Endothelial cell of umbilical vein (primary cell): ENCODE data around the gene ACADVL. TPM values are rescaled to one million over a fixed set of nuclear protein-coding genes. Genes with fewer than 3 reads are reported as not detected.

Source experiments
- BruUV-seq: library from RNA; stranded (reverse); fragments of 400-500 nt; replicated peaks from 2 replicates; lab custom pipeline; 2021; lab: Mats Ljungman, UMichigan
- CTCF ChIA-PET: fragments of 300-600, 350-600 bp; sonication (Branson Sonifier 250); formaldehyde crosslinking; loops from one replicate; lab custom pipeline; 2021; ENCODE audit warnings: antibody characterized with exemption, inconsistent platforms; lab: Charles Lee
- POLR2A ChIA-PET: fragments of 300-600, 350-600 bp; sonication (Branson Sonifier 250); formaldehyde crosslinking; loops from one replicate; lab custom pipeline; 2021; ENCODE audit warnings: antibody characterized with exemption, inconsistent platforms; lab: Charles Lee
- DNase-seq: peaks from one replicate; pipeline ENCODE4 v3.0.0-alpha.2; 2011; ENCODE audit warnings: low read depth, low spot score
- FAIRE-seq: peaks from 2 replicates; lab custom pipeline; 2011; peaks lifted over from hg19 to GRCh38; lab: Jason Lieb, UNC
- H2AFZ ChIP-seq: 2 replicates; pipeline ENCODE4 v1.6.0; 2012; ENCODE audit warnings: low read depth, low read length, control low read depth, inconsistent platforms
- H3K27ac ChIP-seq: 2 replicates; pipeline ENCODE4 v1.5.1; 2011; ENCODE audit warnings: low read depth, mild to moderate bottlenecking, control low read depth, low read length, moderate library complexity; ENCODE audit not compliant: insufficient read depth
- H3K27me3 ChIP-seq, 2 experiments: 2 replicates each; pipeline versions ENCODE4 v1.6.0 to v1.6.1; 2011; ENCODE audit warnings: low read length in 2 of 2, mixed read lengths in 1 of 2; ENCODE audit not compliant: control insufficient read depth in 2 of 2, insufficient read depth in 2 of 2
- H3K36me3 ChIP-seq, 2 experiments: 2 replicates in 1 of 2; 3 replicates in 1 of 2; pipeline ENCODE4 v1.5.1; 2011; ENCODE audit warnings: low read length in 2 of 2, mild to moderate bottlenecking in 1 of 2, moderate library complexity in 1 of 2; ENCODE audit not compliant: control insufficient read depth in 2 of 2, insufficient read depth in 2 of 2; ENCODE audit errors: extremely low read depth in 1 of 2
- H3K4me1 ChIP-seq: 3 replicates; pipeline ENCODE4 v1.5.1; 2011; ENCODE audit warnings: mild to moderate bottlenecking, low read length; ENCODE audit not compliant: control insufficient read depth, insufficient read depth; ENCODE audit errors: extremely low read depth
- H3K4me2 ChIP-seq: 2 replicates; pipeline ENCODE4 v1.6.1; 2011; ENCODE audit warnings: low read length, control low read depth, mixed read lengths; ENCODE audit not compliant: insufficient read depth
- H3K4me3 ChIP-seq, 3 experiments: fragments of 200-600 bp in 1 of 3; sonication (generic), shearing (Covaris generic) in 1 of 3; replicated peaks in 1 of 3; 2 replicates each; pipeline ENCODE4 v1.5.1; 2011 to 2016; ENCODE audit warnings: control low read depth in 3 of 3, low read length in 3 of 3, mild to moderate bottlenecking in 2 of 3, inconsistent platforms in 1 of 3, low read depth in 1 of 3, moderate library complexity in 1 of 3; ENCODE audit not compliant: insufficient read depth in 1 of 3
- H3K79me2 ChIP-seq: 2 replicates; pipeline ENCODE4 v1.6.0; 2012; ENCODE audit warnings: low read length, inconsistent platforms; ENCODE audit not compliant: control insufficient read depth, insufficient read depth
- H3K9ac ChIP-seq: replicated peaks from 2 replicates; pipeline ENCODE3; 2011; ENCODE audit warnings: low read length, control low read depth; ENCODE audit not compliant: insufficient read depth; ENCODE audit errors: extremely low read depth
- H3K9me1 ChIP-seq: replicated peaks from 3 replicates; pipeline ENCODE4 v1.6.0; 2011; ENCODE audit warnings: mild to moderate bottlenecking, low read length; ENCODE audit not compliant: control insufficient read depth, insufficient read depth; ENCODE audit errors: extremely low read depth
- H3K9me3 ChIP-seq: replicated peaks from 2 replicates; pipeline ENCODE4 v1.5.1; 2012; ENCODE audit warnings: low read length, inconsistent platforms; ENCODE audit not compliant: control insufficient read depth, insufficient read depth
- H4K20me1 ChIP-seq: replicated peaks from 2 replicates; pipeline ENCODE3; 2011; ENCODE audit warnings: mild to moderate bottlenecking, low read length; ENCODE audit not compliant: control insufficient read depth, insufficient read depth; ENCODE audit errors: extremely low read depth
- CTCF ChIP-seq, 2 donors: IDR thresholded peaks; 1 replicate in 1 of 2; 2 replicates in 1 of 2; pipeline ENCODE4 v1.5.1; 2011; ENCODE audit warnings: low read length in 2 of 2, mild to moderate bottlenecking in 2 of 2, moderate library complexity in 2 of 2, control low read depth in 1 of 2, inconsistent platforms in 1 of 2, low read depth in 1 of 2; ENCODE audit not compliant: insufficient read depth in 1 of 2; ENCODE audit errors: extremely low read depth in 1 of 2
- EZH2 ChIP-seq: IDR thresholded peaks from 2 replicates; pipeline ENCODE4 v1.6.1; 2012; ENCODE audit warnings: borderline replicate concordance, low read depth, mild to moderate bottlenecking, moderate library complexity, low read length, inconsistent platforms; ENCODE audit not compliant: severe bottlenecking
- FOS ChIP-seq: IDR thresholded peaks from 2 replicates; pipeline ENCODE4 v1.6.1; 2011; ENCODE audit warnings: mild to moderate bottlenecking, low read length, moderate library complexity, borderline replicate concordance; ENCODE audit not compliant: insufficient read depth
- GATA2 ChIP-seq: IDR thresholded peaks from 2 replicates; pipeline ENCODE4 v1.7.0; 2011; ENCODE audit warnings: low read depth, mild to moderate bottlenecking, moderate library complexity, mixed read lengths, low read length; ENCODE audit not compliant: insufficient read length, insufficient read depth
- JUN ChIP-seq: IDR thresholded peaks from 2 replicates; pipeline ENCODE4 v1.6.1; 2011; ENCODE audit warnings: borderline replicate concordance, low read depth; ENCODE audit not compliant: insufficient read length, insufficient read depth
- MAX ChIP-seq: IDR thresholded peaks from 2 replicates; pipeline ENCODE4 v1.6.1; 2011; ENCODE audit not compliant: insufficient read depth, insufficient read length
- MYC ChIP-seq: IDR thresholded peaks from one replicate; pipeline ENCODE4 v1.6.1; 2011; ENCODE audit warnings: mild to moderate bottlenecking, low read depth, low read length
- POLR2A ChIP-seq: IDR thresholded peaks from 2 replicates; pipeline ENCODE4 v1.6.1; 2012; ENCODE audit warnings: low read depth, mild to moderate bottlenecking, control low read depth, low read length
- POLR2AphosphoS5 ChIP-seq: IDR thresholded peaks from 2 replicates; pipeline ENCODE4 v1.6.1; 2012; ENCODE audit warnings: low read depth, mild to moderate bottlenecking, control low read depth, low read length, moderate library complexity; ENCODE audit not compliant: insufficient read depth
- dilution Hi-C: fragments of 300-500 bp; cut with MboI; formaldehyde crosslinking; loops from one replicate; pipeline ENCODE4 v1.15.0; 2019; ENCODE audit warnings: low sequenced_read_pairs; ENCODE audit not compliant: extremely low pct_ligation_motif_present
- intact Hi-C: fragments of 100-400 bp; cut with micrococcal nuclease; formaldehyde crosslinking; loops from one replicate; pipeline ENCODE4 v1.10.0; 2022
- polyA plus RNA-seq, 4 experiments: library from polyadenylated mRNA; depleted of rRNA in 3 of 4; stranded (reverse) in 3 of 4; unstranded in 1 of 4; fragments of >200 nt; gene quantifications; 2 replicates each; pipeline versions ENCODE4 v1.2.1 to v1.2.3, GENCODE V29; 2011 to 2012; ENCODE audit warnings: missing spikeins in 1 of 4
- total RNA-seq: library from RNA; stranded (reverse); gene quantifications from 2 replicates; pipeline ENCODE4 v1.2.3, GENCODE V29; 2021

The ACADVL gene
- total and polyA plus RNA-seq, 2 donors (not counting 3 experiments of a cell fraction or from before 2014, with no cell fraction given), result 308 to 376 TPM

- no peaks in the 10 kb centered on the region for H3K9me3 ChIP-seq
- dilution Hi-C loops (no loop called here), intact Hi-C loops (no loop called here)
- H4K20me1 ChIP-seq, result no peaks in the 10 kb centered on the region
- no TSS peak for BruUV-seq
- ChIA-PET CTCF (no interaction called here), POLR2A (no interaction called here)
- H3K4me3 ChIP-seq, result no peak overlapping the region
- no peak for FAIRE-seq
- H3K27me3 ChIP-seq, result no peaks in the 10 kb centered on the region
- no peak overlapping the region for H2AFZ ChIP-seq
- H3K79me2 ChIP-seq, result peaks cover 62% of the 10 kb centered on the region
- no peak overlapping the region for H3K9ac ChIP-seq
- H3K9me1 ChIP-seq, result no peaks in the 10 kb centered on the region
- TF ChIP-seq EZH2 (no peak), JUN (no peak), POLR2AphosphoS5 (no peak), MYC (no peak), POLR2A (no peak), FOS (no peak), MAX (no peak), GATA2 (no peak), CTCF (IDR thresholded peaks at IDR 0.05; ENCODE audit: extremely low read depth in 1 of 2, insufficient read depth in 1 of 2, low read depth in 1 of 2, low read length in 2 of 2) (no peak)
- no peak overlapping the region for H3K4me2 ChIP-seq
- DNase-seq, result no peak
- H3K4me1 ChIP-seq, result peaks cover 23% of the 10 kb centered on the region
- H3K36me3 ChIP-seq, result peaks cover 4 to 16% of the 10 kb centered on the region in 2 experiments
- H3K27ac ChIP-seq, result no peak overlapping the region
Observed at GRCh38 chr17:7248796-7249195, 29.1 kb downstream of the ACADVL start.
